GM18907 (cell line): ENCODE measurements around the gene CCL5.
A peak's percentile ranks its signal among the peaks of the same experiment; 100 is the strongest.
"Not testable (repeated sequence)": the region's sequence is repeated elsewhere in the genome, so short reads cannot be mapped to it uniquely, and the experiment has no call there.

Source experiments
- ATAC-seq: cut with Tn5 transposase; IDR thresholded peaks from one replicate; pipeline ENCODE4 v1.9.1; 2021; ENCODE audit warnings: mild to moderate bottlenecking, moderate library complexity; ENCODE audit not compliant: unreplicated experiment

CCL5 gene

DNA sequence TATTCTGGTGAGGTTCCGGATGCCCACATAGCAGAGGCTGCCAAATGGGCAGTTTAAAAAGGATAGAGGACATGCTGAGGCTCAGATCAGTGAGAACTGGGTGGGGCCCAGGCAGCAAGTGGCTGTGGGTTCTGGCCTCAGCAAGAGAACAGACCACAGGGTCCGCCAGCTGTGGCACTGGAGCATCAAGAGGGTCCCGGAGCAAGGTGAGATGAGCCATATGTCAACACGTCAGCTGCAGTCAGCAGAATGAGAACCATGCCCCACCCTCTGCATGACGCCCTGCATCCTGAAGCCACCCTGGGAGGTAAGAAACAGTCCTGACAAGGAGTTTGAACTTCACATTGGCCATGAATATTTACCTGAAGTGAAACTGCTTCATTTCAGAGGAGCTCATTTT, 20.1 kb upstream of the CCL5 start:
- ATAC-seq, result no peak

DNA sequence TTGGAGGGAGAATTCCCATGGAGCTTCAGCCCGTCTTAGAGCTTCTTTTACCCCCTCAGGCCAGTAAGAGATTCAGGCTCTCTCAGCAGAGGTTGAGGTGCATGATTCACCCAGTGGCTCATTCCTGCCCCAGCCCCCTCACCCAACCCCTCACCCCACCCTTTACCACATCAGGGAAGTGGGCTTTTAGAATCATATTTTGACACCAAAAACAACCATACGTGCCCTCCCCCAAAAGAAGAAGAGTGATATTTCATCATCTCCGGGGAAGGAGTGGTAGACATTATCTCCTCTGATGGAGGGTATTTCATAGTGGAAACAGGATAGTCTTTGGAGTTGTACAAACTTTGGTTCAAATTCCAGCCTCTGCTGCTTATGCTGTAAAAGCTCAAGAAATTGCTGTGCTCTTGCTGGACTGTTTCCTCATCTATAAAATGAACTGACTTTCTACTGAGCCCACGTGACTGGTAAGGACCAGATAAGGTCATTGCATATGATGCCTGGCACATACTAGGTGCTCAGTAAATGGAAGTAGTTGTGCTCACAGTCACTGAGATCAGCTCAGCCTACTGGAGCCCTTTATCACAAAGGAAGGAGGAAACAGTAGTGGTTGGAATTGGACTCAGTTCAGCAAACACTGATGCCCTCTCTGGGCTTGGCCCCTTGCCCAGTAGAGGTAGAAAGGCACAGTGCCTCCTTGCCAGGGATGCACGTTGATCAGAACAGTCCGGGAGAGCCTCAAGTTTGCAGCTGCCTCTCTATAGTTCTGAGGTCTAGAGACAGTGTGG, 18.3 kb upstream of the CCL5 start:
- no peak for ATAC-seq

DNA sequence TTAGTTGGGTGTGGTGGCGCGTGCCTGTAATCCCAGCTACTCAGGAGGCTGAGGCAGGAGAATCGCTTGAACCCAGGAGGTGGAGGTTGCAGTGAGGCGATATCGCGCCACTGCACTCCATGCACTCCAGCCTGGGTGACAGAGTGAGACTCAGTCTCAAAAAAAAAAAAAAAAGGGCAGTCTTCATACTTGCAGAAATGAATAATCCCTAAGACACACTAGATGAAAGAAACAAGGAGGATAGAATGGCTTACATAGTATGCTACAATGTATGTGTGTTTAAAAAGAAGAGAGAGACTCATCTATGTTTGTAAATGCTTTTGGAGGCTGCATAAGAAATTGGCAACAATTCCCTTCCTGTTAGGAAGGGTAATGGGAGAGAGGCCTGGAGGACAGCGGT, 17.6 kb upstream of the CCL5 start:
- ATAC-seq, result not testable (repeated sequence)

DNA sequence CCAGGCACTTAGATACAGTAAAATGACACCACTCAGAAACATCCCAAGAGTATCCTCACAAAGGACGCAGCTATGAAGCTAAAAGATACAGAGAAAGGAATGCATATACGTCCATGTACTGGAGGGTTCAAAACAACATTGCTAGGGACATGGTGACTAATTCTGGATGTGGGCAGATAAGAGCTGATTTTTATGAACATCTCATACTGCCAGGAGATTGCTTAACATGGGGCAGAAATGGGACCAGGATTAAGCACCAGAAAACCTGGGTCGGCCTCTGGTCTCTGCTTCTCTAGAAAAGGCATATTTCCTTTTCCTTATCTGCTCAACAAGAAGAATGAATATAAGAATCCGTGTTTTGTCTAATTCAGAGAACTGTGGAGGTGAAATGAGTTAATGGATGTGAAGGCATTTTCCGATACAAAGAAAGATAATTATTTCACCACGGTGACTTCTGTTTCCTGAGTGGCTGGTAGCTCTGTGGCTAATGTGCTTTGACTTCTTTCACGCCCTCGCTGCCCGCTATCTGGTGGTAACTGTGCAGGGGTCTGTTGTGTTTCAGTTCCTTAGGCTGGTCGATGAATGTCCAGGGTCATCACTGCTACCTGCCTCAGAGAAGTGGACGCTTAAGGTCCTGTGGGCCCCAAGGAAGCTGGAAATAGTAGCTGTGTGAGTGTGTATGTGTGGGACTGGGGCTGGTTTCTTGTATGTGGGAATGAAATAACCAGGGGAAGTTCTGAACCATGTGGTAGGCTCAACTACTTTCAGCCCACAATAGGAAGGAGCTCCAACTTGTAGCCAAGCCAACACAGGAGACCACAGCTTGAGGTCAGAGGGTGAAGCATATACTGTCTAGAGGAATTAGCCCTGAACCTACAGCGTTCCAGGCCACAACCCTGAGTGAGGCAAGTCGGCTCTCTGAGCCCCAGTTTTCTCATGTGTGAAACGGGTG, 15.8 kb upstream of the CCL5 start:
- peak; percentile 68 for ATAC-seq

DNA sequence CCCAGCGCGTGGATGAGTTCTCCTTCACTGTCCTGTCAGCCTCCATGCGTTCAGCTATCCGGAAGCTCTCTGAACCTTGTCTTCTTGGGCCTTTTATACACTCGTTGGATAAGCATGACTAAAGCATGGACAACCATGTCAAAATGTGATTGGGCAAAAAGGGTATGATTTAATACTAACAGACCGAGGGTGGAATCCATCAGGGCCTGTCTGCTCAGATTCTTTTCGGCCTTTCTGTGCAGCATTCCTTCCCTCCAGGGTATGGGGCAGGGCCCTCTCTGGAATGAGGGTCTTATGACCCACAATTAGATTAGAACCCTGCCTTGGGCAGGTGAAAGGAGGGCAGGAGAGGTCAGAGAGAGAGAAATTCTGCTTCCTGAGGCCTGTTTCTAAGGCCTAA, 14.0 kb upstream of the CCL5 start:
- ATAC-seq, result no peak

GRCh38 chr17:35893751-35894150, 13.6 kb upstream of the CCL5 start:
- ATAC-seq, result no peak

DNA sequence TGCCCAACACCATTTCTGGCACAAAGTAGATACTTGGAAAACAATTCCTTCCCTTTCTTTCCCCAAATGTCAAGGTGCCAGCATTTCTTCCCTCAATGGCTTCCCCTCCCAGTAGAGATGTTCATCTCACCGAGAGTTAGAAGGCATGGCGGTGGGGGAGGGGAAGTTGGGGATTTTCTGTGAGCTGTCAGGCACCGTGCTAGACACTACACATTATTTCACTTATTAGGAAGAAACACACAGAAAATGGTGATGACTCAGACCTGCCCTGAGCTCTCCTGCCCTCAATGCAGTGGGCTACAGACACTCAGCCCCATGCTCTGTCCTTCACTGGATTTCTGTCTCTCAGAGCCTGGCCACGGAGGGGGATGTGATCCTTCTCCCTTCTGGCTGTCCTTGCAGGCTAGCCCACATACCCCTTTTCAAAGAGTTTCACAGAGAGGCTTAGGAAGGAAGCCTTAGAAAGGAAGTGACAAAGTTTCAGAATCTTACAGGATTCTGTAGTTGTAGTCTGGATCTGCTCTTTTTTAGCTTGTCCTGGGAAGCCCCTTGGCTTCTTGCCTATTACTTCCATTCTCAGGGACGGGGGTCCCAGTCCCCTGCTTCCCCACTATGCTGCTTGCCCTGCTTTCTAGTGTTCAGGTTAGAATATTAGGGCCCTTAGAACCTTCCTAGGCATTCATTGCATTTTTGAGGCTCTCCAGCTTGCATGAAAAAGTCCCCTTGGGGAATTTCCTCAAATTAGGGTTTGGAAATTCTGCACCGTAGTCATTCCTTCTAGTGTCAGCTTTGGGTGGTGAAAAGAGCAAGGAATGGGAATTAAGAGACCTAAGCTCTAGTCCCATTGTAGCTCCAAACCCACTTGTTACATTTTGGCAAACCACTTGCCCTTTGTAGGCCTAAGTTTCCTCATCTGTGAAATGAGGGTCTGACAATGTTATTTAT, 12.2 kb upstream of the CCL5 start:
- ATAC-seq, result no peak

DNA sequence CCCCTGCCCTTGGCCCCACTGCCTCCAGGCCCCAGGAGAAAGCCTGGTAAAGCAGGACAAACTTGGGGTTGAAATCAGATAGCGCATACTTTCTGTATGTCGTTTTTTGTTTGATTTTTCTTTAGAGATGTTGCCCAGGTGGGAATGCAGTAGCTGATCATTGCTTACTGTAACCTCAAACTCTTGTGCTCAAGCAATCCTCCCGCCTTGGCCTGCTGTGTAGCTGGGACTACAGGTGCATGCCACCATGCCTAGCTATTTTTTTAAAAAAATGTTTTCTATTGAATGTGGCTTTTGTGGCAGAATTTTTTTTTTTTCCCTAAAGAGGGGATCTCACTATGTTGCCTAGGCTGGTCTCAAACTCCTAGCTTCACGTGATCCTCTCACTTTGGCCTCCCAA, 11.1 kb upstream of the CCL5 start:
- ATAC-seq, result no peak

GRCh38 chr17:35890774-35891155, 10.6 kb upstream of the CCL5 start:
- ATAC-seq, result no peak

GRCh38 chr17:35889818-35890773, 9.9 kb upstream of the CCL5 start:
- no peak for ATAC-seq

GRCh38 chr17:35889241-35889640, 9.1 kb upstream of the CCL5 start:
- ATAC-seq, result no peak

- ATAC-seq, result no peak
These were observed 1.8 kb downstream of the CCL5 start for GRCh38 chr17:35878361-35878760.

GRCh38 chr17:35877345-35878029, 2.7 kb downstream of the CCL5 start:
- ATAC-seq, result no peak

DNA sequence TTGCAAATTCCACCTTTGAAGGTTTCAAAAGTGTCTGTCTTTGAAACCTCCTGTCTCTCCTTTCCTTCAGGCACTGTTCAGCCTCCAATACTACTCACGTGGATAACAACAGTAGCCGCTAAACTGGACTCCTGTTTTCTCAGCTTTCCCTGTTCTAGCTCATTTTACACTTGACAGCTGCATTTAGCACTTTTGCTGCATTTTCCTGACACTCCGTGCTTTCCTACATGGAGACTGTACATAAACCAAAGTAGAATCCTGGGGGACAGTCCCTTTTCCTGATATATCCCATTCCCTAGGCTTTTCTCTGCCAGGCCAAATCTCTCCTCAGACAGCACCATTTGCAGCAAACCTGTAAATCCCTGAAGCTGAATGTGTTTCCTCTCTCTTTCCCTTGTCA, 3.6 kb downstream of the CCL5 start:
- no peak for ATAC-seq

DNA sequence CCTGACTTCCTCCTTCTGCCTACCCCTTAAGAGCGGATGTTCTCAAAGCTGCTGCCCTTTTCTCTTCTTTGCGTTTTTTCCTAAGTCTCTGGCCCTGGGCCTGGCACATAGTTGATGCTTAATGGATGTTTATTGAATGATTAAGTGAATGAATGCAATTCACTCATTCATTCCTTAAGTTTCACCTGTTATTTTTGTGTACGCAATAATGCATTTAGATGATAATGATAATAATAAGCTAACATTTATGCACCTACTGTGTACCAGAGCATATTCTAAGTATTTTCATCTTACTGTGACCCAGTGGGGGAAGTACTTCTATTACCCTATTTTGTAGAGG, 4.4 kb downstream of the CCL5 start:
- ATAC-seq, result no peak

DNA sequence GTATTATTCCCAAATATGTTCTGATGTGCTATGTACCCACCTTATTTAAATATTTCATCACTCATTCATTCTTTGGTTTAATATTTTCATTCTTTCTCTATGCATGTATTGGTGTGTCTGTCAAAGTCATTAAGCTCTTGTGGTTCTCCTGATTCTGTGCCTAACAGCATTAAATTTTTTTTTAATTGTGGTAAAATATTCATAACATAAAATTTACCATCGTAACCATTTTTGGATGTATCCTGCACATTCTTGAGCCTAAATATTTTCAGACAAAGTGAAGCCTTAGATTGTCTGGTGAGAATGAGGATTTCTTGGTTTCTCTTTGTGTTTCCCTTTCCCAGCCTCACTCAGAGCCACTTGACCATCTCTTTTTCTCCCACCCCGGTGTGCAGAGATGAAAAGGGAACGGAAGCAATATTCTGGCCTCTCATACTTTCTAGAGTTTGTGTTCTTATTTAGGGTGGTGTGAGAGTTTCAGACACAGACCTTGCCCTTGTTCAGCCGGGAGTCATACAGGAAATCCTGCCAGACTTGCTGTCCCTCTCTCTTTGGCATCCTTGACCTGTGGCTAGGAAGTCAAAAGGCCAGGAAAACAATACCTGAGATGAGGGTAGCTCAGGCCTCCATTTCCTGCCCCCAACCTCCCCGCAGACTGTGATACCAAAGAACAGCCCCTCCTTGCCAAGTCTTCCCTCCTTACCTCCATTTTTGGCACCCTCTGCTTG, 4.9 kb downstream of the CCL5 start:
- ATAC-seq, result no peak

GRCh38 chr17:35872196-35872980, 7.8 kb downstream of the CCL5 start:
- no peak for ATAC-seq
